HepG2 (cell line): ENCODE results near the gene DLST. TPM values are rescaled to one million over a fixed set of nuclear protein-coding genes. Genes with fewer than 3 reads are reported as not detected.

Experiments used
- ATAC-seq: fragments of 200-7000 bp; cut with Tn5 transposase; 3 replicates; pipeline ENCODE4 v1.9.1; 2020; ENCODE audit warnings: mild to moderate bottlenecking, moderate library complexity
- BruUV-seq: library from RNA; stranded (reverse); fragments of 400-500 nt; replicated peaks from 2 replicates; lab custom pipeline; 2021; lab: Mats Ljungman, UMichigan
- CTCF ChIA-PET: fragments of 300-600 bp; formaldehyde crosslinking; extraction: SDS; loops from one replicate; lab custom pipeline; 2021; ENCODE audit warnings: low total read pairs, inconsistent platforms, low intra/inter-chr PET ratio; lab: Yijun Ruan, JAX
- POLR2A ChIA-PET: fragments of 350-600 bp; sonication (Branson Sonifier 250); formaldehyde crosslinking; loops from one replicate; lab custom pipeline; 2020; ENCODE audit warnings: antibody characterized with exemption, inconsistent platforms; lab: Yijun Ruan, JAX
- DNase-seq: peaks from one replicate; pipeline ENCODE4 v3.0.0-alpha.2; 2015; ENCODE audit warnings: low spot score
- FAIRE-seq: peaks from 3 replicates; lab custom pipeline; 2011; peaks lifted over from hg19 to GRCh38; lab: Jason Lieb, UNC
- H2AFZ ChIP-seq: one replicate; pipeline ENCODE4 v1.6.1; 2011; ENCODE audit warnings: low read length, inconsistent platforms
- H3K27ac ChIP-seq: fragments of 300-600 bp; 3 replicates; pipeline ENCODE4 v1.8.0; 2011; ENCODE audit warnings: mixed run types, mild to moderate bottlenecking, mixed read lengths, low read length, inconsistent platforms; ENCODE audit not compliant: insufficient read depth; ENCODE audit errors: extremely low read length
- H3K27me3 ChIP-seq, 2 experiments: fragments of 200-600 bp in 1 of 2; 2 replicates in 1 of 2; 3 replicates in 1 of 2; pipeline versions ENCODE4 v1.6.0 to v1.8.0; 2011; ENCODE audit warnings: low read length in 2 of 2, mild to moderate bottlenecking in 2 of 2, moderate library complexity in 2 of 2, inconsistent platforms in 1 of 2; ENCODE audit not compliant: insufficient read depth in 2 of 2, control insufficient read depth in 1 of 2
- H3K36me3 ChIP-seq, 2 experiments: fragments of 200-600 bp in 1 of 2; replicated peaks in 1 of 2; 2 replicates in 1 of 2; 3 replicates in 1 of 2; pipeline versions ENCODE4 v1.5.1 to v1.8.0; 2011; ENCODE audit warnings: low read length in 2 of 2, inconsistent platforms in 1 of 2; ENCODE audit not compliant: insufficient read depth in 2 of 2, control insufficient read depth in 1 of 2
- H3K4me1 ChIP-seq: 2 replicates; pipeline ENCODE4 v1.5.1; 2012; ENCODE audit warnings: low read length, inconsistent platforms; ENCODE audit not compliant: insufficient read depth
- H3K4me2 ChIP-seq: 2 replicates; pipeline ENCODE4 v1.6.0; 2011; ENCODE audit warnings: low read depth, low read length, inconsistent platforms
- H3K4me3 ChIP-seq, 3 experiments: fragments of 200-600 bp in 1 of 3; sonication (generic), shearing (Covaris generic) in 1 of 3; replicated peaks in 1 of 3; 2 replicates each; pipeline ENCODE4 v1.5.1; 2011 to 2016; ENCODE audit warnings: low read length in 3 of 3, inconsistent platforms in 2 of 3, low read depth in 2 of 3, mild to moderate bottlenecking in 2 of 3, control low read depth in 1 of 3, mixed read lengths in 1 of 3; ENCODE audit not compliant: insufficient read depth in 1 of 3
- H3K79me2 ChIP-seq: one replicate; pipeline ENCODE4 v1.6.1; 2011; ENCODE audit warnings: low read length, inconsistent platforms; ENCODE audit not compliant: insufficient read depth
- H3K9ac ChIP-seq: 2 replicates; pipeline ENCODE4 v1.6.0; 2011; ENCODE audit warnings: mild to moderate bottlenecking, low read depth, low read length, inconsistent platforms; ENCODE audit not compliant: insufficient read depth
- H3K9me3 ChIP-seq: 2 replicates; pipeline ENCODE4 v1.5.1; 2012; ENCODE audit warnings: mild to moderate bottlenecking, low read length
- H4K20me1 ChIP-seq: 2 replicates; pipeline ENCODE4 v1.6.0; 2011; ENCODE audit warnings: inconsistent platforms, mild to moderate bottlenecking, low read length, moderate library complexity; ENCODE audit not compliant: insufficient read depth
- FOXC1 ChIP-seq: sonication (generic); formaldehyde crosslinking; IDR thresholded peaks from 2 replicates; pipeline ENCODE4 v1.8.0; 2022; ENCODE audit warnings: mild to moderate bottlenecking, missing genetic modification reagents, borderline replicate concordance
- HNF4A ChIP-seq: sonication (generic); formaldehyde crosslinking; IDR thresholded peaks from 2 replicates; pipeline ENCODE4 v1.4.0; 2020; ENCODE audit warnings: missing genetic modification reagents
- HNRNPK ChIP-seq: fragments of 200-400 bp; formaldehyde crosslinking; IDR thresholded peaks from 2 replicates; pipeline ENCODE4 v1.6.1; 2018; ENCODE audit warnings: low read length, low read depth, moderate library complexity, mild to moderate bottlenecking; ENCODE audit not compliant: poor library complexity, severe bottlenecking
- MLX ChIP-seq: IDR thresholded peaks from 2 replicates; pipeline ENCODE4 v1.6.1; 2016
- NPAS2 ChIP-seq: sonication (generic); formaldehyde crosslinking; IDR thresholded peaks from 2 replicates; pipeline ENCODE4 v1.8.0; 2022; ENCODE audit warnings: mild to moderate bottlenecking, missing genetic modification reagents, borderline replicate concordance
- PHF8 ChIP-seq: sonication (generic); formaldehyde crosslinking; IDR thresholded peaks from 2 replicates; pipeline ENCODE4 v1.5.0; 2020; ENCODE audit warnings: missing genetic modification reagents
- SMAD3 ChIP-seq: sonication (generic); formaldehyde crosslinking; IDR thresholded peaks from 2 replicates; pipeline ENCODE4 v1.4.0; 2020; ENCODE audit warnings: missing genetic modification reagents
- TBX2 ChIP-seq: sonication (generic); formaldehyde crosslinking; IDR thresholded peaks from 2 replicates; pipeline ENCODE4 v1.5.0; 2020; ENCODE audit warnings: missing genetic modification reagents, mild to moderate bottlenecking, borderline replicate concordance
- TCF7L2 ChIP-seq: IDR thresholded peaks from 2 replicates; pipeline ENCODE4 v1.6.1; 2011; ENCODE audit warnings: mild to moderate bottlenecking, low read depth, low read length, moderate library complexity
- ZNF337 ChIP-seq: sonication (generic); formaldehyde crosslinking; IDR thresholded peaks from 2 replicates; pipeline ENCODE4 v1.5.1; 2020; ENCODE audit warnings: missing genetic modification reagents, low read depth, mild to moderate bottlenecking, borderline replicate concordance
- ZNF614 ChIP-seq: IDR thresholded peaks from 2 replicates; pipeline ENCODE4 v1.6.1; 2018; ENCODE audit warnings: missing biosample characterization, missing genetic modification reagents, inconsistent platforms, borderline replicate concordance
- ZNF768 ChIP-seq: sonication (generic); formaldehyde crosslinking; IDR thresholded peaks from 2 replicates; pipeline ENCODE4 v1.4.0; 2020; ENCODE audit warnings: missing genetic modification reagents
- ZNF788 ChIP-seq: sonication (generic); formaldehyde crosslinking; IDR thresholded peaks from 2 replicates; pipeline ENCODE4 v1.5.0; 2020; ENCODE audit warnings: mild to moderate bottlenecking, missing genetic modification reagents, borderline replicate concordance
- WGBS: methylation state at CpG from one replicate; pipeline ENCODE4 v1.1.6; 2017; ENCODE audit warnings: low lambda C conversion rate; 5-methylcytosine and 5-hydroxymethylcytosine counted together
- in situ Hi-C: cut with HindIII; loops from 2 replicates; pipeline ENCODE4 v1.10.0; 2017; ENCODE audit warnings: low pct_unique_long_range_greater_than_20kb; ENCODE audit not compliant: extremely low pct_ligation_motif_present
- intact Hi-C: fragments of 100-400 bp; cut with micrococcal nuclease; formaldehyde crosslinking; loops from one replicate; pipeline ENCODE4 v1.10.0; 2022; ENCODE audit not compliant: unreplicated experiment
- polyA plus RNA-seq, 8 experiments: library from polyadenylated mRNA; depleted of rRNA in 3 of 8; stranded (reverse) in 7 of 8; unstranded in 1 of 8; fragments of >200 nt; fragmentation: Illumina TruSeq in 4 of 8; extraction: Trizol in 4 of 8; gene quantifications; 2 replicates each; pipeline versions ENCODE4 v1.2.1 to v1.2.3, GENCODE V29; 2011 to 2016; ENCODE audit warnings: low read depth in 4 of 8, missing spikeins in 1 of 8, mixed read lengths in 1 of 8; ENCODE audit not compliant: insufficient read depth in 1 of 8
- total RNA-seq, 5 experiments: library from RNA; depleted of rRNA; stranded (reverse); fragments of >200 nt; fragmentation: Illumina TruSeq; extraction: Trizol; gene quantifications; 2 replicates each; pipeline ENCODE4 v1.2.3, GENCODE V29; 2016; ENCODE audit warnings: low read depth in 1 of 5
- TF ChIP-seq, protein P1 (sequence below): sonication (generic); formaldehyde crosslinking; IDR thresholded peaks from 2 replicates; pipeline ENCODE4 v1.4.0; 2020; ENCODE audit warnings: mild to moderate bottlenecking, missing genetic modification reagents, borderline replicate concordance
- TF ChIP-seq, protein P2 (sequence below): sonication (generic); formaldehyde crosslinking; IDR thresholded peaks from 2 replicates; pipeline ENCODE4 v1.5.0; 2020; ENCODE audit warnings: mild to moderate bottlenecking, missing genetic modification reagents, moderate library complexity

The DLST gene
- total and polyA plus RNA-seq, 2 of the 13 experiments (the other 11 are each of a cell fraction or from before 2014, with no cell fraction given): 56.5 to 94.3 TPM

DNA sequence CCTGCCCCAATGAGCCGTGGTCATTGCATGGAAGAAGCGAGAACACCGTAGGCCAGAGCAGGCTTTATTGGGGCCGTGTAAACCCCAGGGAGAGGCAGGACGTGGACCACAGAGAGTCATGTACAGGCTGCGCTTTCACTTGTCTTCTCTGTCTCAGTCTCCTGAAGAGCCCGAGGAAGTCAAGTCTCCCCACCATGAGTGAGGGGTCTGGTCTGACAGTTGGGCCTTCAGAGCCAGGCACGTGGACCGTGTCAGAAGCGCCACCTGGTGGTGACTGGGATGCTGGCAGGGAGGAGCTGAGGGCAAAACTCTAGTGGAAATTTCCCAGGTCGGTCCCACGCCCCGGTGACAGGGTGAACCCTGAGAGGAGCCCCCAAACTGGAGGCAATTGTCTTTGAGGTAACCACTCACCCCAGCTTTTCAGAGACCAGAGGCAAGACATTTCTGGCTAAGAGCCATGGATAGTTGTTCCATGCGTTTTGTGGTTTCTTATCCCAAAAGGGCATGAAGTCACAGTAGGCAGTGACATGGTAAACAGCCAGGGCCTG is 24.0 kb downstream of the DLST start (continued):
- TF ChIP-seq ZNF788 (CRISPR knock-in tag) (peak; percentile 39; the same call in 1 of the 2 replicates), FOXC1 (CRISPR knock-in tag) (peak; percentile 39; the same call in 1 of the 2 replicates), SMAD3 (CRISPR knock-in tag) (0 out of 2 replicates have a peak, but pooled peaks have one; percentile 46)

- Histone ChIP-seq H3K79me2 (no peaks in the 10 kb centered on the region), H3K4me1 (peaks cover 8% of the 10 kb centered on the region; the same call in 1 of the 2 replicates), H3K4me3 (no peak overlapping the region), H3K36me3 (peaks cover 9 to 16% of the 10 kb centered on the region in 2 experiments), H3K9ac (no peak overlapping the region), H3K9me3 (no peaks in the 10 kb centered on the region), H3K4me2 (no peak overlapping the region), H4K20me1 (no peaks in the 10 kb centered on the region), H2AFZ (no peak overlapping the region), H3K27me3 (no peaks in the 10 kb centered on the region), H3K27ac (no peak overlapping the region)
- intact Hi-C loops (no loop called here), in situ Hi-C loops (loop anchor here (5.0 kb wide), 1 partner anchor 45 kb away; no protein-coding TSS in a partner anchor)
- 92% methylated on average over 7 of the region's 12 CpGs for WGBS
- ChIA-PET POLR2A (interaction anchor here (1.1 to 2.8 kb wide), 5 partner anchors 9 to 46 kb away, joined by 3 to 24 read pairs (median 6); partner anchors contain the start of genes DLST and RPS6KL1), CTCF (interaction anchor here (3.2 to 3.9 kb wide), 2 partner anchors 29 to 46 kb away, joined by 20 to 47 read pairs; no protein-coding TSS in a partner anchor)
- no TSS peak for BruUV-seq
- ATAC-seq (peak; percentile 50), DNase-seq (no peak), FAIRE-seq (no peak)
- no peak for TF ChIP-seq HNF4A (CRISPR knock-in tag)
- TF ChIP-seq TBX2 (CRISPR knock-in tag): no peak
- no peak for TF ChIP-seq HNRNPK
- TF ChIP-seq, protein P1, sequence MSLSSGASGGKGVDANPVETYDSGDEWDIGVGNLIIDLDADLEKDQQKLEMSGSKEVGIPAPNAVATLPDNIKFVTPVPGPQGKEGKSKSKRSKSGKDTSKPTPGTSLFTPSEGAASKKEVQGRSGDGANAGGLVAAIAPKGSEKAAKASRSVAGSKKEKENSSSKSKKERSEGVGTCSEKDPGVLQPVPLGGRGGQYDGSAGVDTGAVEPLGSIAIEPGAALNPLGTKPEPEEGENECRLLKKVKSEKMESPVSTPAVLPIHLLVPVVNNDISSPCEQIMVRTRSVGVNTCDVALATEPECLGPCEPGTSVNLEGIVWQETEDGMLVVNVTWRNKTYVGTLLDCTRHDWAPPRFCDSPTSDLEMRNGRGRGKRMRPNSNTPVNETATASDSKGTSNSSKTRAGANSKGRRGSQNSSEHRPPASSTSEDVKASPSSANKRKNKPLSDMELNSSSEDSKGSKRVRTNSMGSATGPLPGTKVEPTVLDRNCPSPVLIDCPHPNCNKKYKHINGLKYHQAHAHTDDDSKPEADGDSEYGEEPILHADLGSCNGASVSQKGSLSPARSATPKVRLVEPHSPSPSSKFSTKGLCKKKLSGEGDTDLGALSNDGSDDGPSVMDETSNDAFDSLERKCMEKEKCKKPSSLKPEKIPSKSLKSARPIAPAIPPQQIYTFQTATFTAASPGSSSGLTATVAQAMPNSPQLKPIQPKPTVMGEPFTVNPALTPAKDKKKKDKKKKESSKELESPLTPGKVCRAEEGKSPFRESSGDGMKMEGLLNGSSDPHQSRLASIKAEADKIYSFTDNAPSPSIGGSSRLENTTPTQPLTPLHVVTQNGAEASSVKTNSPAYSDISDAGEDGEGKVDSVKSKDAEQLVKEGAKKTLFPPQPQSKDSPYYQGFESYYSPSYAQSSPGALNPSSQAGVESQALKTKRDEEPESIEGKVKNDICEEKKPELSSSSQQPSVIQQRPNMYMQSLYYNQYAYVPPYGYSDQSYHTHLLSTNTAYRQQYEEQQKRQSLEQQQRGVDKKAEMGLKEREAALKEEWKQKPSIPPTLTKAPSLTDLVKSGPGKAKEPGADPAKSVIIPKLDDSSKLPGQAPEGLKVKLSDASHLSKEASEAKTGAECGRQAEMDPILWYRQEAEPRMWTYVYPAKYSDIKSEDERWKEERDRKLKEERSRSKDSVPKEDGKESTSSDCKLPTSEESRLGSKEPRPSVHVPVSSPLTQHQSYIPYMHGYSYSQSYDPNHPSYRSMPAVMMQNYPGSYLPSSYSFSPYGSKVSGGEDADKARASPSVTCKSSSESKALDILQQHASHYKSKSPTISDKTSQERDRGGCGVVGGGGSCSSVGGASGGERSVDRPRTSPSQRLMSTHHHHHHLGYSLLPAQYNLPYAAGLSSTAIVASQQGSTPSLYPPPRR (CRISPR knock-in tag): no peak
- TF ChIP-seq NPAS2: no peak
- no peak for TF ChIP-seq MLX (CRISPR knock-in tag)
- TF ChIP-seq, protein P2, sequence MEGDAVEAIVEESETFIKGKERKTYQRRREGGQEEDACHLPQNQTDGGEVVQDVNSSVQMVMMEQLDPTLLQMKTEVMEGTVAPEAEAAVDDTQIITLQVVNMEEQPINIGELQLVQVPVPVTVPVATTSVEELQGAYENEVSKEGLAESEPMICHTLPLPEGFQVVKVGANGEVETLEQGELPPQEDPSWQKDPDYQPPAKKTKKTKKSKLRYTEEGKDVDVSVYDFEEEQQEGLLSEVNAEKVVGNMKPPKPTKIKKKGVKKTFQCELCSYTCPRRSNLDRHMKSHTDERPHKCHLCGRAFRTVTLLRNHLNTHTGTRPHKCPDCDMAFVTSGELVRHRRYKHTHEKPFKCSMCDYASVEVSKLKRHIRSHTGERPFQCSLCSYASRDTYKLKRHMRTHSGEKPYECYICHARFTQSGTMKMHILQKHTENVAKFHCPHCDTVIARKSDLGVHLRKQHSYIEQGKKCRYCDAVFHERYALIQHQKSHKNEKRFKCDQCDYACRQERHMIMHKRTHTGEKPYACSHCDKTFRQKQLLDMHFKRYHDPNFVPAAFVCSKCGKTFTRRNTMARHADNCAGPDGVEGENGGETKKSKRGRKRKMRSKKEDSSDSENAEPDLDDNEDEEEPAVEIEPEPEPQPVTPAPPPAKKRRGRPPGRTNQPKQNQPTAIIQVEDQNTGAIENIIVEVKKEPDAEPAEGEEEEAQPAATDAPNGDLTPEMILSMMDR: peak; percentile 35
- TF ChIP-seq ZNF614 (CRISPR knock-in tag): no peak
- TF ChIP-seq ZNF768 (CRISPR knock-in tag): no peak
- TF ChIP-seq PHF8 (CRISPR knock-in tag): no peak
- TF ChIP-seq ZNF337 (CRISPR knock-in tag): no peak
- no peak for TF ChIP-seq TCF7L2
These were observed 25.3 kb downstream of the DLST start for GRCh38 chr14:74906925-74907521.
